Psoas muscle (tissue), 8 donors: Measurements from ENCODE around the gene SCARF2. TPM values are rescaled to one million over a fixed set of nuclear protein-coding genes. Genes with fewer than 3 reads are reported as not detected.

ENCODE experiments used
- ATAC-seq, 4 donors: fragments of 200-7000 bp; cut with Tn5 transposase; one replicate each; pipeline ENCODE4 v1.9.1; 2020; ENCODE audit warnings: moderate library complexity in 3 of 4, mild to moderate bottlenecking in 2 of 4
- DNase-seq, 2 donors: peaks; one replicate each; pipeline ENCODE4 v3.0.0-alpha.2; 2020
- H3K27ac ChIP-seq: fragments of 200-600 bp; one replicate; pipeline ENCODE4 v1.8.0; 2022
- H3K27me3 ChIP-seq, 3 donors: fragments of 200-600 bp in 1 of 3; one replicate each; pipeline versions ENCODE4 v1.6.1 to v1.8.0; 2013 to 2022; ENCODE audit warnings: low read length in 2 of 3, mild to moderate bottlenecking in 2 of 3, moderate library complexity in 1 of 3; ENCODE audit not compliant: insufficient read depth in 3 of 3
- H3K36me3 ChIP-seq, 2 donors: fragments of 200-600 bp in 1 of 2; one replicate each; pipeline versions ENCODE4 v1.6.1 to v1.8.0; 2013 to 2022; ENCODE audit warnings: low read depth in 1 of 2, mild to moderate bottlenecking in 1 of 2, moderate library complexity in 1 of 2; ENCODE audit not compliant: insufficient read depth in 1 of 2
- H3K4me1 ChIP-seq: fragments of 200-600 bp; one replicate; pipeline ENCODE4 v1.8.0; 2022
- H3K4me3 ChIP-seq: fragments of 200-600 bp; one replicate; pipeline ENCODE4 v1.8.0; 2022; ENCODE audit warnings: mild to moderate bottlenecking
- H3K9me3 ChIP-seq: fragments of 200-600 bp; one replicate; pipeline ENCODE4 v1.8.0; 2022
- WGBS, 3 donors: extraction: QIAGEN DNeasy Blood & Tissue Kit; methylation state at CpG; one replicate each; pipeline versions ENCODE4 v1.1.6 to v1.1.7; 2013; 5-methylcytosine and 5-hydroxymethylcytosine counted together
- intact Hi-C, 2 donors: fragments of 100-400 bp; cut with DNase I; formaldehyde crosslinking; loops; one replicate each; pipeline versions ENCODE4 v1.11.0 to v1.14.2; 2022
- long read RNA-seq, 2 donors: library from polyadenylated mRNA; unstranded; transcript quantifications; one replicate each; pipeline ENCODE4 v2.0.0, GENCODE V29; 2021
- polyA plus RNA-seq, 3 donors: library from polyadenylated mRNA; stranded (reverse); fragments of 200-250 nt; gene quantifications; one replicate each; pipeline ENCODE4 v1.2.3, GENCODE V29; 2013
- total RNA-seq, 4 donors: library from RNA; stranded (reverse); fragmentation: NEBNext Ultra II Directional in 2 of 4; extraction: Animal tissue kit (Norgen Biotek cat#: 25700) in 2 of 4; gene quantifications; one replicate each; pipeline versions ENCODE4 v1.2.1 to v1.2.4, GENCODE V29; 2021 to 2023
- TF ChIP-seq, protein P1 (sequence below): fragments of 200-600 bp; IDR thresholded peaks from one replicate; pipeline ENCODE4 v1.8.0; 2022; ENCODE audit warnings: antibody characterized with exemption
- donor health status: healthy with polysubstance abuse.
- donor health status: DM: no; HTN: no; CAD: no; lungs with moderate emphysema.
- donor health status: Bipolar disorder and iron deficiency.
- donor health status: healthy.
- donor health status: DM: yes; HTN: yes; CAD: no.
- donor health status: DM: no; HTN: no; CAD: no.
- donor health status: DM: no; HTN: no; CAD: no.
- donor health status: DM: yes; HTN: yes; CAD: no.

Gene SCARF2, protein sequence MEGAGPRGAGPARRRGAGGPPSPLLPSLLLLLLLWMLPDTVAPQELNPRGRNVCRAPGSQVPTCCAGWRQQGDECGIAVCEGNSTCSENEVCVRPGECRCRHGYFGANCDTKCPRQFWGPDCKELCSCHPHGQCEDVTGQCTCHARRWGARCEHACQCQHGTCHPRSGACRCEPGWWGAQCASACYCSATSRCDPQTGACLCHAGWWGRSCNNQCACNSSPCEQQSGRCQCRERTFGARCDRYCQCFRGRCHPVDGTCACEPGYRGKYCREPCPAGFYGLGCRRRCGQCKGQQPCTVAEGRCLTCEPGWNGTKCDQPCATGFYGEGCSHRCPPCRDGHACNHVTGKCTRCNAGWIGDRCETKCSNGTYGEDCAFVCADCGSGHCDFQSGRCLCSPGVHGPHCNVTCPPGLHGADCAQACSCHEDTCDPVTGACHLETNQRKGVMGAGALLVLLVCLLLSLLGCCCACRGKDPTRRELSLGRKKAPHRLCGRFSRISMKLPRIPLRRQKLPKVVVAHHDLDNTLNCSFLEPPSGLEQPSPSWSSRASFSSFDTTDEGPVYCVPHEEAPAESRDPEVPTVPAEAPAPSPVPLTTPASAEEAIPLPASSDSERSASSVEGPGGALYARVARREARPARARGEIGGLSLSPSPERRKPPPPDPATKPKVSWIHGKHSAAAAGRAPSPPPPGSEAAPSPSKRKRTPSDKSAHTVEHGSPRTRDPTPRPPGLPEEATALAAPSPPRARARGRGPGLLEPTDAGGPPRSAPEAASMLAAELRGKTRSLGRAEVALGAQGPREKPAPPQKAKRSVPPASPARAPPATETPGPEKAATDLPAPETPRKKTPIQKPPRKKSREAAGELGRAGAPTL
- total RNA-seq = 1 to 10 TPM; 1.3 to 2.0 (median 1.8) TPM
- polyA plus RNA-seq = 1 to 10 TPM in 1 of 3 donors, under 1 TPM in 2; 0.44 to 1.0 (median 0.86) TPM
- long read RNA-seq, donor 1, partial matches to known transcripts = 1 of 1 reads
- long read RNA-seq, donor 1, other reads (novel, unspliced or antisense) = 0 of 1 reads
- long read RNA-seq, donor 2, partial matches to known transcripts = 3 of 3 reads
- long read RNA-seq, donor 2, other reads (novel, unspliced or antisense) = 0 of 3 reads

DNA sequence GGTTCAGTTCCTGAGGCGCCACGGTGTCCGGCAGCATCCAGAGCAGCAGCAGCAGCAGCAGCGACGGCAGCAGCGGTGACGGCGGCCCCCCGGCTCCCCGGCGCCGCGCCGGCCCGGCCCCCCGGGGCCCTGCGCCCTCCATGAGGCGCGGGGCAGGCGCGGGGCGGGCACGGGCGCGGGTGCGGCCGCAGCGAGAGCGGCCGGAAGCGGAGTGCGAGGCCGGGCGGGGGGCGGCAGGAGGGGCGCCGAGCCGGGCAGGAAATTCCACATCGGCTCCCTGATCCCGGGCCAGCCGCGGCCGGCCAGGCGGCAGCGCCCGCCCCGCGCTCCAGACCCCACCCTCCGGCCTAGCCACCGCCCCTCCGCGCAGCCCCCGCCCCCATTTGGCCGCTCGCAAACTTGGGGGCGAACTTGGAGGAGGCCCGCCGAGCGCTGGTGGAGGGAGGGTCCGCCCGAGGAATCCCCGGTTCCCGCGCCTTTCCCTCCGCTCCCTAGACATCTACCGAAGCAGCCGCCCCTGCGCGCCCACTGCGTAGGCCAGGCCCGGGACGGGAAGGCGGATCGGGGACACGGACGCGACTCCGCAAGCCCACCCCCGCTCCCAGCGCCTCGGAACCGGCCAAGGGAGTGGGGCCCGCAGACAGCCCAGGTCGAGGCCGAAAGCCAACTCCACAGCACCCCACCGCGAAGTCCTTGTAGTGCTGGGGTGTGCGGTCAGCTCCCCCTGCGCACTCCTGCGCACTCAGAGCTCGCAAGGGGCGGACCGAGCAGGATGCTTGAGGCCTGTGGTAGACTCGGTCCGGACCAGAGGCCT, at the start of gene SCARF2:
SCARF2 (minus strand) TSS at position 213 of the 814 bp plus-strand sequence; CDS start at position 142, 71 bp downstream.
- 6 to 12% (median 9%) methylated on average over 21 to 95 of the region's 95 CpGs for WGBS, 3 donors
- H3K9me3 ChIP-seq = no peaks in the 10 kb centered on the region
- intact Hi-C loops = no loop called here
- H3K4me3 ChIP-seq = peak within 1 kb of the TSS; percentile 69
- ATAC-seq = peak; percentile 24 to 57 (median 31)
- peaks cover 0 to 12% of the 10 kb centered on the region in 2 donors for H3K36me3 ChIP-seq
- H3K4me1 ChIP-seq = peaks cover 5% of the 10 kb centered on the region
- peaks cover 0 to 36% (median 21%) of the 10 kb centered on the region in 3 donors for H3K27me3 ChIP-seq
- DNase-seq = peak; percentile 71 to 75
- H3K27ac ChIP-seq = peak within 1 kb of the TSS; percentile 50
- TF ChIP-seq, protein P1, sequence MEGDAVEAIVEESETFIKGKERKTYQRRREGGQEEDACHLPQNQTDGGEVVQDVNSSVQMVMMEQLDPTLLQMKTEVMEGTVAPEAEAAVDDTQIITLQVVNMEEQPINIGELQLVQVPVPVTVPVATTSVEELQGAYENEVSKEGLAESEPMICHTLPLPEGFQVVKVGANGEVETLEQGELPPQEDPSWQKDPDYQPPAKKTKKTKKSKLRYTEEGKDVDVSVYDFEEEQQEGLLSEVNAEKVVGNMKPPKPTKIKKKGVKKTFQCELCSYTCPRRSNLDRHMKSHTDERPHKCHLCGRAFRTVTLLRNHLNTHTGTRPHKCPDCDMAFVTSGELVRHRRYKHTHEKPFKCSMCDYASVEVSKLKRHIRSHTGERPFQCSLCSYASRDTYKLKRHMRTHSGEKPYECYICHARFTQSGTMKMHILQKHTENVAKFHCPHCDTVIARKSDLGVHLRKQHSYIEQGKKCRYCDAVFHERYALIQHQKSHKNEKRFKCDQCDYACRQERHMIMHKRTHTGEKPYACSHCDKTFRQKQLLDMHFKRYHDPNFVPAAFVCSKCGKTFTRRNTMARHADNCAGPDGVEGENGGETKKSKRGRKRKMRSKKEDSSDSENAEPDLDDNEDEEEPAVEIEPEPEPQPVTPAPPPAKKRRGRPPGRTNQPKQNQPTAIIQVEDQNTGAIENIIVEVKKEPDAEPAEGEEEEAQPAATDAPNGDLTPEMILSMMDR = no peak

DNA sequence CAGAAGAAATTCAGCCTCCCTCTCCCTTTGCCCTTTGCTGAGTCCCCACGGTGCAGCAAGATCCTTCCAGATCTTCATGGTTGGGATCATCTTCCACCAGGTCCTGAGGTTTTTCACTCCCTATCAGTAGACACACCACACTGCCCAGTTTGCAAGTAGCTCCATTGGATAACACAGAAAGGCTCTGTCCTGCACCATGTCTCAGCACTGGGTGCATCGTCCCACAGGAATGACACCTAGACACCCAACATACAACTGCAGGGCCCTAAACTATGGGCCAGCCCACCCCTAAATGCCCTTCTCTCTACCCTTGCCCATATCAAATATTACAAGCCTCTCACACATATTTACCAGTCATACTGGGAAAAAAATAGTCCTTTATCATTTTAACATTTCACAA, 48.6 kb upstream of the SCARF2 start:
- peak in 1 of 4 donors; percentile 30 for ATAC-seq
- intact Hi-C loops = loop anchor here in 1 of 2 donors (10.0 kb wide), 1 partner anchor 129 kb away; no protein-coding TSS in a partner anchor
- 63 to 93% (median 72%) methylated on average over 2 of the region's 2 CpGs for WGBS, 3 donors
- H3K9me3 ChIP-seq = no peaks in the 10 kb centered on the region
- H3K27ac ChIP-seq = no peak overlapping the region
- H3K36me3 ChIP-seq = peaks cover 0 to 21% of the 10 kb centered on the region in 2 donors
- no peaks in the 10 kb centered on the region for H3K27me3 ChIP-seq
- peak in 1 of 2 donors; percentile 3 for DNase-seq
- peaks cover 3% of the 10 kb centered on the region for H3K4me1 ChIP-seq
- TF ChIP-seq, protein P1 = no peak
- H3K4me3 ChIP-seq = no peak overlapping the region

- no peaks in the 10 kb centered on the region for H3K27me3 ChIP-seq
- no peaks in the 10 kb centered on the region for H3K9me3 ChIP-seq
- DNase-seq (no peak), ATAC-seq (no peak)
- peaks cover 3% of the 10 kb centered on the region for H3K4me1 ChIP-seq
- no peak overlapping the region for H3K27ac ChIP-seq
- peaks cover 0 to 21% of the 10 kb centered on the region in 2 donors for H3K36me3 ChIP-seq
- TF ChIP-seq, protein P1 = no peak
- WGBS, 3 donors = 87 to 93% (median 89%) methylated on average over 4 of the region's 4 CpGs
- intact Hi-C loops = loop anchor here in 1 of 2 donors (10.0 kb wide), 1 partner anchor 130 kb away; no protein-coding TSS in a partner anchor
- H3K4me3 ChIP-seq = no peak overlapping the region
These were observed 47.5 kb upstream of the SCARF2 start for GRCh38 chr22:20484948-20485683.
